Parathyroid adenoma (tissue), 2 donors: ENCODE data around the gene TMEM269.

Experiments used
- H2AFZ ChIP-seq: fragments of 300-600 bp; sonication (generic); one replicate; pipeline ENCODE4 v1.7.0; 2017; ENCODE audit warnings: antibody characterized with exemption, mild to moderate bottlenecking
- H3K27ac ChIP-seq: fragments of 300-600 bp; sonication (generic); one replicate; pipeline ENCODE4 v1.7.0; 2017
- H3K27me3 ChIP-seq: fragments of 300-600 bp; sonication (generic); one replicate; pipeline ENCODE4 v1.7.0; 2017; ENCODE audit warnings: low read length; ENCODE audit not compliant: control insufficient read depth, insufficient read depth
- H3K36me3 ChIP-seq: fragments of 300-600 bp; sonication (generic); one replicate; pipeline ENCODE4 v1.7.0; 2017; ENCODE audit warnings: low read length; ENCODE audit not compliant: control insufficient read depth, insufficient read depth
- H3K4me1 ChIP-seq: fragments of 300-600 bp; sonication (generic); one replicate; pipeline ENCODE4 v1.7.0; 2017; ENCODE audit warnings: control low read depth
- H3K4me2 ChIP-seq: fragments of 300-600 bp; sonication (generic); one replicate; pipeline ENCODE4 v1.7.0; 2017; ENCODE audit warnings: low read length
- H3K4me3 ChIP-seq: fragments of 300-600 bp; sonication (generic); one replicate; pipeline ENCODE4 v1.7.0; 2017; ENCODE audit warnings: low read depth, low read length
- H3K79me2 ChIP-seq: fragments of 300-600 bp; sonication (generic); one replicate; pipeline ENCODE4 v1.7.0; 2017; ENCODE audit warnings: control low read depth
- H3K9ac ChIP-seq: fragments of 300-600 bp; sonication (generic); one replicate; pipeline ENCODE4 v1.7.0; 2017; ENCODE audit warnings: mild to moderate bottlenecking
- H3K9me3 ChIP-seq: fragments of 300-600 bp; sonication (generic); one replicate; pipeline ENCODE4 v1.7.0; 2017; ENCODE audit warnings: low read length; ENCODE audit not compliant: control insufficient read depth
- TF ChIP-seq, protein P1 (sequence below): fragments of 300-600 bp; sonication (generic); IDR thresholded peaks from one replicate; pipeline ENCODE4 v1.7.0; 2017; ENCODE audit warnings: antibody characterized with exemption, mild to moderate bottlenecking
- donor health status: primary hyperparathyroidism.

The TMEM269 gene

DNA sequence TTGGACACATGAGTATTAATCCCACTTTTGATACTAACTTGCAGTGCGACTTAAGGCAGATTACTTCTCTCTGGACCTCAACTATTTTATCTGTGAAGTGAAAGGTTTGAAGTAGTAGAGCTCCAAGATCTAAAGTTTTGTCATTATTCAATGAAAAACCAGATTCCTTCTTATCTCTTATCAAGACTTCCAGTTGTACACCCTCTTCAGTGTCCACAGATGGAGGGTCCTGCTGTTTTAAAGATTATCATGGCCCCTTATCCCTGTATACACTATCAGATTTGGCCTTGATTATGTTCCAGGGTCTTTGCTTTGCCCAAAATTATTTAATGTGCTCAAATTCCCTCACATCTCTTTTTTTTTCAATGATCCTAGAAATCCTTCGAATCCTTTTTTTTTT, 16.6 kb upstream of the TMEM269 start:
- Histone ChIP-seq H2AFZ (no peak overlapping the region), H3K4me1 (peaks cover 5% of the 10 kb centered on the region), H3K9me3 (no peaks in the 10 kb centered on the region), H3K9ac (no peak overlapping the region), H3K4me3 (peak overlapping the region; percentile 99), H3K79me2 (peaks cover 11% of the 10 kb centered on the region), H3K27ac (no peak overlapping the region), H3K4me2 (peak overlapping the region; percentile 85), H3K36me3 (no peaks in the 10 kb centered on the region), H3K27me3 (no peaks in the 10 kb centered on the region)
- TF ChIP-seq, protein P1, sequence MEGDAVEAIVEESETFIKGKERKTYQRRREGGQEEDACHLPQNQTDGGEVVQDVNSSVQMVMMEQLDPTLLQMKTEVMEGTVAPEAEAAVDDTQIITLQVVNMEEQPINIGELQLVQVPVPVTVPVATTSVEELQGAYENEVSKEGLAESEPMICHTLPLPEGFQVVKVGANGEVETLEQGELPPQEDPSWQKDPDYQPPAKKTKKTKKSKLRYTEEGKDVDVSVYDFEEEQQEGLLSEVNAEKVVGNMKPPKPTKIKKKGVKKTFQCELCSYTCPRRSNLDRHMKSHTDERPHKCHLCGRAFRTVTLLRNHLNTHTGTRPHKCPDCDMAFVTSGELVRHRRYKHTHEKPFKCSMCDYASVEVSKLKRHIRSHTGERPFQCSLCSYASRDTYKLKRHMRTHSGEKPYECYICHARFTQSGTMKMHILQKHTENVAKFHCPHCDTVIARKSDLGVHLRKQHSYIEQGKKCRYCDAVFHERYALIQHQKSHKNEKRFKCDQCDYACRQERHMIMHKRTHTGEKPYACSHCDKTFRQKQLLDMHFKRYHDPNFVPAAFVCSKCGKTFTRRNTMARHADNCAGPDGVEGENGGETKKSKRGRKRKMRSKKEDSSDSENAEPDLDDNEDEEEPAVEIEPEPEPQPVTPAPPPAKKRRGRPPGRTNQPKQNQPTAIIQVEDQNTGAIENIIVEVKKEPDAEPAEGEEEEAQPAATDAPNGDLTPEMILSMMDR = no peak

DNA sequence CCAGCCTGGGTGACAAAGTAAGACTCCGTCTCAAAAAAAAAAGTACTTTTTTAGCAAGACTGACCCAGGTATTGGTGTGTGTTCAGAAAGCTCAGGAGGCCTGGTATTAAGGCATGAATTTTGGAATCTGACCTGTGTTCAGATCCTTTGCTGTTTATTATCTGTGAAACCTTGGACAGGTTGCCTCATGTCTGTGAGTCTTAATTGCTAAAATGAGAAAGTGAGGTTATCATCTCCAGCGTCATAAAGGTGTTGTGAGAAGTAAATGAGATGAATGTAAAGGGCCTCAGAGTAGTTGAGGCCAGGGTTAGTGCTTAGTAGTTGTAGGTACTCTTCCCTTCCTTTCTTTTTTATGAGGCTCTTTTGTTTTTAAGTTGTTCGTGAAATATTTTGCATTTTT, 15.0 kb upstream of the TMEM269 start:
- H2AFZ ChIP-seq = no peak overlapping the region
- no peaks in the 10 kb centered on the region for H3K36me3 ChIP-seq
- H3K79me2 ChIP-seq = peaks cover 11% of the 10 kb centered on the region
- no peak overlapping the region for H3K4me3 ChIP-seq
- H3K4me2 ChIP-seq = no peak overlapping the region
- TF ChIP-seq, protein P1 = no peak
- H3K27me3 ChIP-seq = no peaks in the 10 kb centered on the region
- no peak overlapping the region for H3K27ac ChIP-seq
- peaks cover 5% of the 10 kb centered on the region for H3K4me1 ChIP-seq
- no peak overlapping the region for H3K9ac ChIP-seq
- H3K9me3 ChIP-seq = no peaks in the 10 kb centered on the region

DNA sequence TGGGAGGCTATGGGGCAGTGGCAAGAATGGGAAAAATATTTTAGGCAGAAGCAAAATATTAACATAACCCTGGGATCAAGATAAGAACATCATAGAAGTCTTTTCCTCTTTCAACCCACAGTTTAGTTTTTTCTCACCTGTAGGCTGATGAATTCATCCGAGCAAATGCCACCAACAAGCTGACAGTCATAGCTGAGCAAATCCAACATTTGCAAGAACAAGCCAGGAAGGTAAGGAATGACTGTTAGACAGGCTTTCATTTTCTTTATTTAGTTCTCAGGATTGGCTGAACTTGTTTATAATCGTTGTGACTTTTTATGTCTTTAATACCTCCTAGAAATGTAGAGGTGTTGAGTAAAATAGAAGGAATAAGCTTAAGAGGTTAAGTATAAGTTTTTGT, 11.4 kb upstream of the TMEM269 start:
- Histone ChIP-seq H3K27ac (no peak overlapping the region), H3K4me1 (no peaks in the 10 kb centered on the region), H3K9me3 (no peaks in the 10 kb centered on the region), H3K79me2 (peaks cover 3% of the 10 kb centered on the region), H3K4me2 (no peak overlapping the region), H3K4me3 (no peak overlapping the region), H3K36me3 (no peaks in the 10 kb centered on the region), H3K27me3 (no peaks in the 10 kb centered on the region), H3K9ac (no peak overlapping the region), H2AFZ (no peak overlapping the region)
- TF ChIP-seq, protein P1 = no peak

DNA sequence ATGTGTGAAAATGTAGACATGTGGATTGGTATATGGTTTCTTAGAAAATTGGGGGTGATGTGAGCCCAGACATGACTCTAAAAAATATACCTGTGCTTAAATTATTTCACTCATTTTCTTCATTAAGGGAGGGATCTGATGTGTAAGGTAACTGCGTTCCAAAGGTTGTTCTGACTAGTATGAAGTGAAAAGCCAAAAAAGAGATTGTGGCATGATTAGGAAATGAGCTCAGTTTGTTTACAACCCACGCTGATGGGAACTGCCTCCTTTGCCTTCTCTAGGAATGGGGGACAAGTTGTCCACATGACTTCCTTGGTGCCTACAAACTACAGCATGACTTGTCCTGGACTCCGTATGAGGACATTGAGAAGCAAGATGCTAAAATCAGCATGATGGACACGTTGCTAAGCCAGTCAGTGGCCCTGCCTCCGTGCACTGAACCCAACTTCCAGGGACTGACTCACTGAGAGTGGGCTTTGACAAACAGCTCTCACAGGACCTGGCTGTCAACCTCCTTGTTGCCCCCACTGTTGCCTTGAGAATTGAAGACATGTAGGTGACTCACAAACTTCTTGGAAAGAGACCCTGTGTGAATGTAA, 9.8 kb upstream of the TMEM269 start:
- TF ChIP-seq, protein P1 = no peak
- Histone ChIP-seq H3K79me2 (no peaks in the 10 kb centered on the region), H3K4me3 (no peak overlapping the region), H3K9me3 (no peaks in the 10 kb centered on the region), H3K4me1 (no peaks in the 10 kb centered on the region), H3K27ac (no peak overlapping the region), H3K9ac (no peak overlapping the region), H3K27me3 (no peaks in the 10 kb centered on the region), H3K4me2 (no peak overlapping the region), H3K36me3 (no peaks in the 10 kb centered on the region), H2AFZ (no peak overlapping the region)

DNA sequence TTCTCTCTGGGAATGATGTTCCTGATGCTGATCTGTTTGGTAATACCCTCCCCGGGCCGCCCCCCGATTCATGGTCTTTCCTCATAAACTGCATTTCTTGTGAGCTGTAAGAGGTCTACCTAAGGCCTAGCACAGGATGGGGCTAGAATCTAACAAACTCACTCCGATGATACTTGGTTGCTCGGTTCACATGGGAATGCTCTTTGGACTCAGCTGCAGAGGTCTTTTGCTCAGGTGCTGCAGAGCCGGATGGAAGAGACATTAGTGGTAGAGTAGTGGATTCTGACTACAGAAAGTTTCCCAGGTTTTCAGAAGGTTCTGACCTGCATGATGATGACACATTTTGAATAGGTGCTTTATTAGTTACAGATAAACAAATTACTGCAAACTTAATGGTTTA, 8.3 kb upstream of the TMEM269 start:
- H3K9ac ChIP-seq = no peak overlapping the region
- H3K27me3 ChIP-seq = no peaks in the 10 kb centered on the region
- no peak overlapping the region for H3K27ac ChIP-seq
- no peak overlapping the region for H3K4me3 ChIP-seq
- no peaks in the 10 kb centered on the region for H3K9me3 ChIP-seq
- H3K36me3 ChIP-seq = no peaks in the 10 kb centered on the region
- no peak overlapping the region for H2AFZ ChIP-seq
- no peaks in the 10 kb centered on the region for H3K79me2 ChIP-seq
- H3K4me2 ChIP-seq = no peak overlapping the region
- no peaks in the 10 kb centered on the region for H3K4me1 ChIP-seq
- TF ChIP-seq, protein P1 = no peak
